H1 (cell line): ENCODE results near the gene KHDRBS1. TPM values are rescaled to one million over a fixed set of nuclear protein-coding genes. Genes with fewer than 3 reads are reported as not detected.

ENCODE experiments used
- CTCF ChIP-seq, 3 experiments: IDR thresholded peaks; 1 replicate in 2 of 3; 2 replicates in 1 of 3; pipeline versions ENCODE4 v1.5.1 to v1.6.1; 2011; ENCODE audit warnings: low read length in 3 of 3, mild to moderate bottlenecking in 3 of 3, inconsistent platforms in 2 of 3, low read depth in 1 of 3, moderate library complexity in 1 of 3; ENCODE audit not compliant: insufficient read depth in 1 of 3; ENCODE audit errors: control extremely low read depth in 1 of 3
- NRF1 ChIP-seq: IDR thresholded peaks from 2 replicates; pipeline ENCODE4 v1.6.1; 2011; ENCODE audit warnings: mild to moderate bottlenecking, low read depth, low read length, improper control_type of control experiment
- RAD21 ChIP-seq, 2 experiments: IDR thresholded peaks in 1 of 2; conservative IDR thresholded peaks in 1 of 2; 2 replicates each; pipeline ENCODE4 v1.6.1; 2011; ENCODE audit warnings: low read depth in 2 of 2, low read length in 2 of 2, improper control_type of control experiment in 1 of 2, inconsistent platforms in 1 of 2, mild to moderate bottlenecking in 1 of 2, moderate library complexity in 1 of 2
- USF2 ChIP-seq: IDR thresholded peaks from 2 replicates; pipeline ENCODE4 v1.6.1; 2011; ENCODE audit warnings: low read length, improper control_type of control experiment
- polyA plus RNA-seq, 7 experiments: library from polyadenylated mRNA; depleted of rRNA in 3 of 7; stranded (reverse) in 5 of 7; unstranded in 2 of 7; fragments of >200 nt in 5 of 7; fragments of 200-250 nt in 2 of 7; gene quantifications; 1 replicate in 5 of 7; 2 replicates in 1 of 7; 4 replicates in 1 of 7; pipeline versions ENCODE4 v1.2.1 to v1.2.3, GENCODE V29; 2011 to 2013; ENCODE audit warnings: missing spikeins in 2 of 7, mixed read lengths in 2 of 7
- total RNA-seq: library from RNA; stranded (reverse); fragmentation: NEBNext Ultra II Directional; extraction: Animal tissue kit (Norgen Biotek cat#: 25700); gene quantifications from 2 replicates; pipeline ENCODE4 v1.2.1, GENCODE V29; 2021

Gene KHDRBS1
- total and polyA plus RNA-seq, 2 of the 8 experiments (the other 6 are each of a cell fraction or from before 2014, with no cell fraction given) = 53.8 to 284 TPM

- TF ChIP-seq USF2 (no peak), NRF1 (no peak), CTCF (IDR thresholded peaks at IDR 0.05; ENCODE audit: control extremely low read depth in 1 of 3, insufficient read depth in 1 of 3, low read depth in 1 of 3, low read length in 3 of 3) (peak; percentile 59 to 68 (median 67)), RAD21 (IDR thresholded peaks at IDR 0.05 in 1 of 2, conservative IDR thresholded peaks at IDR 0.05 in 1 of 2; ENCODE audit: low read depth in 2 of 2, low read length in 2 of 2) (peak; percentile 24 to 27; a peak in 3 of 4 replicates)
Observed at GRCh38 chr1:32073299-32074229, 59.9 kb downstream of the KHDRBS1 start (continued).
